Neural cell (in vitro differentiated cells): ENCODE data around the gene BEND4.

Source experiments
- EP300 ChIP-seq: fragments of 450-650 bp; conservative IDR thresholded peaks from 2 replicates; pipeline ENCODE4 v1.6.1; 2014; ENCODE audit warnings: antibody characterized with exemption, mild to moderate bottlenecking, moderate library complexity; ENCODE audit not compliant: poor library complexity, severe bottlenecking
- EZH2 ChIP-seq: fragments of 200-600, 300-800 bp; shearing (Covaris generic), sonication (generic); IDR thresholded peaks from 2 replicates; pipeline ENCODE4 v1.6.1; 2014; ENCODE audit warnings: antibody characterized with exemption, low read length, borderline replicate concordance, mild to moderate bottlenecking; ENCODE audit not compliant: insufficient read depth, poor library complexity, severe bottlenecking
- MXI1 ChIP-seq: fragments of 450-650 bp; conservative IDR thresholded peaks from 2 replicates; pipeline ENCODE4 v1.6.1; 2014; ENCODE audit warnings: antibody characterized with exemption, mild to moderate bottlenecking; ENCODE audit not compliant: poor library complexity, severe bottlenecking
- RAD21 ChIP-seq: fragments of 450-650 bp; conservative IDR thresholded peaks from 2 replicates; pipeline ENCODE4 v1.6.1; 2014; ENCODE audit warnings: antibody characterized with exemption, mild to moderate bottlenecking, moderate library complexity
- REST ChIP-seq: IDR thresholded peaks from 2 replicates; pipeline ENCODE4 v1.6.1; 2012; ENCODE audit warnings: borderline replicate concordance
- SMC3 ChIP-seq: fragments of 450-650 bp; conservative IDR thresholded peaks from 2 replicates; pipeline ENCODE4 v1.6.1; 2014; ENCODE audit warnings: antibody characterized with exemption, mild to moderate bottlenecking, moderate library complexity; ENCODE audit not compliant: poor library complexity
- TAF1 ChIP-seq: IDR thresholded peaks from 2 replicates; pipeline ENCODE4 v1.6.1; 2012; ENCODE audit warnings: low read depth
- TF ChIP-seq, protein P1 (sequence below): fragments of 450-650 bp; IDR thresholded peaks from 2 replicates; pipeline ENCODE4 v1.5.1; 2014; ENCODE audit warnings: antibody characterized with exemption, mild to moderate bottlenecking, moderate library complexity; ENCODE audit not compliant: poor library complexity, severe bottlenecking

DNA sequence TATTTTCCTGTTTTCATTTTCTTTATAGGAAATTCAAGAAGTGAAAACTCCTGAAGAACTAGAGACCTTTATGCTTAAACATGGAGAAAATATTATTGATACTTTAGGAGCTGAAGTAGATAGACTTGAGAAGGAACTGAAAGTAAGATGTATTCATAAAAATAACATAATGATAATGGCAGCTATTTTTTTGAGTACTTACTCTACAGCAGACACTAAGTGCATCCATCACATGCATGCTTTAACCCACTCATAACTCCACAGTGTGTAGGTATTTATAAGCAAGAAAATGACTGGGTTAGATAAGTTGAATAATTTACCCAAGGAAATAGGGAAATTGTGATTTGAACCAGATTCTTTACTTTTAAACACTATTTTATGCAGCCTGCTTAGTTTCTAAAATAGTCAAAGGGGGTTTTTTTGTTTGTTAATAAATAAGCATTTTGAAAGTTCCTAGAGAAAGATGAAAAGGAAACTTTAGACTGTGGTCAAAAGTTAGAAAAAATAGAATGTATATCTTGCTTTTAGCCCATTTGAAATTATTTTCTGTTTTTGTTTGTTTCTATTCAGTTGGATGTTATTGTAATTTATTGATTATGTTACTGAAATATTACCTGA, 74.2 kb downstream of the BEND4 start:
- TF ChIP-seq, protein P1, sequence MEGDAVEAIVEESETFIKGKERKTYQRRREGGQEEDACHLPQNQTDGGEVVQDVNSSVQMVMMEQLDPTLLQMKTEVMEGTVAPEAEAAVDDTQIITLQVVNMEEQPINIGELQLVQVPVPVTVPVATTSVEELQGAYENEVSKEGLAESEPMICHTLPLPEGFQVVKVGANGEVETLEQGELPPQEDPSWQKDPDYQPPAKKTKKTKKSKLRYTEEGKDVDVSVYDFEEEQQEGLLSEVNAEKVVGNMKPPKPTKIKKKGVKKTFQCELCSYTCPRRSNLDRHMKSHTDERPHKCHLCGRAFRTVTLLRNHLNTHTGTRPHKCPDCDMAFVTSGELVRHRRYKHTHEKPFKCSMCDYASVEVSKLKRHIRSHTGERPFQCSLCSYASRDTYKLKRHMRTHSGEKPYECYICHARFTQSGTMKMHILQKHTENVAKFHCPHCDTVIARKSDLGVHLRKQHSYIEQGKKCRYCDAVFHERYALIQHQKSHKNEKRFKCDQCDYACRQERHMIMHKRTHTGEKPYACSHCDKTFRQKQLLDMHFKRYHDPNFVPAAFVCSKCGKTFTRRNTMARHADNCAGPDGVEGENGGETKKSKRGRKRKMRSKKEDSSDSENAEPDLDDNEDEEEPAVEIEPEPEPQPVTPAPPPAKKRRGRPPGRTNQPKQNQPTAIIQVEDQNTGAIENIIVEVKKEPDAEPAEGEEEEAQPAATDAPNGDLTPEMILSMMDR = no peak
- no peak for TF ChIP-seq REST
- no peak for TF ChIP-seq MXI1
- TF ChIP-seq TAF1 = no peak
- no peak for TF ChIP-seq EZH2
- TF ChIP-seq RAD21 = no peak
- no peak for TF ChIP-seq EP300
- no peak for TF ChIP-seq SMC3
